Panc1 (cell line): Measurements from ENCODE around the gene TBXT. TPM values are rescaled to one million over a fixed set of nuclear protein-coding genes. Genes with fewer than 3 reads are reported as not detected.

Experiments
- ATAC-seq: fragments of 200-7000 bp; cut with Tn5 transposase; 2 replicates; pipeline ENCODE4 v1.9.1; 2020; ENCODE audit warnings: mild to moderate bottlenecking, moderate library complexity
- BruUV-seq: library from RNA; stranded (reverse); fragments of 400-500 nt; replicated peaks from 2 replicates; lab custom pipeline; 2021; lab: Mats Ljungman, UMichigan
- CTCF ChIA-PET: fragments of 300-600 bp; sonication (Branson Sonifier 250); formaldehyde crosslinking; loops from one replicate; lab custom pipeline; 2022; ENCODE audit warnings: antibody characterized with exemption; lab: Charles Lee
- POLR2A ChIA-PET: fragments of 300-600 bp; sonication (Branson Sonifier 250); formaldehyde crosslinking; loops from one replicate; lab custom pipeline; 2022; ENCODE audit warnings: antibody characterized with exemption; lab: Charles Lee
- DNase-seq: peaks from one replicate; pipeline ENCODE4 v3.0.0-alpha.2; 2010; ENCODE audit warnings: low read depth, low spot score
- H3K27ac ChIP-seq: 2 replicates; pipeline ENCODE4 v1.5.1; 2011; ENCODE audit warnings: mild to moderate bottlenecking, low read length, inconsistent platforms
- H3K27me3 ChIP-seq: fragments of 200-500 bp; sonication (Bioruptor generic); 2 replicates; pipeline ENCODE4 v1.6.0; 2014; ENCODE audit warnings: low read length, inconsistent platforms; ENCODE audit not compliant: control insufficient read depth, insufficient read depth
- H3K36me3 ChIP-seq: fragments of 200-500 bp; sonication (Bioruptor generic); 2 replicates; pipeline ENCODE4 v1.5.1; 2014; ENCODE audit warnings: inconsistent platforms, mild to moderate bottlenecking, low read length, moderate library complexity; ENCODE audit not compliant: control insufficient read depth, insufficient read depth
- H3K4me1 ChIP-seq: 2 replicates; pipeline ENCODE4 v1.5.1; 2011; ENCODE audit warnings: inconsistent platforms, mild to moderate bottlenecking, low read length, moderate library complexity; ENCODE audit not compliant: control insufficient read depth, insufficient read depth
- H3K4me3 ChIP-seq, 2 experiments: 2 replicates each; pipeline ENCODE4 v1.5.1; 2011 to 2012; ENCODE audit warnings: low read depth in 2 of 2, low read length in 2 of 2, mild to moderate bottlenecking in 2 of 2, inconsistent platforms in 1 of 2, moderate library complexity in 1 of 2
- H3K9me3 ChIP-seq: fragments of 200-500 bp; sonication (Bioruptor generic); 2 replicates; pipeline ENCODE4 v1.5.1; 2014; ENCODE audit warnings: low read depth, mild to moderate bottlenecking, inconsistent platforms, low read length, moderate library complexity; ENCODE audit not compliant: control insufficient read depth, insufficient read depth
- POLR2AphosphoS5 ChIP-seq: IDR thresholded peaks from 2 replicates; pipeline ENCODE4 v1.6.1; 2012; ENCODE audit warnings: mild to moderate bottlenecking, low read depth, low read length, moderate library complexity
- REST ChIP-seq, 2 experiments: IDR thresholded peaks; 2 replicates each; pipeline ENCODE4 v1.6.1; 2011 to 2012; ENCODE audit warnings: low read depth in 2 of 2, control low read depth in 1 of 2, low read length in 1 of 2, mild to moderate bottlenecking in 1 of 2, moderate library complexity in 1 of 2; ENCODE audit not compliant: insufficient read depth in 1 of 2
- SIN3A ChIP-seq: IDR thresholded peaks from 2 replicates; pipeline ENCODE4 v1.6.1; 2012; ENCODE audit warnings: low read depth, mild to moderate bottlenecking, low read length, moderate library complexity, borderline replicate concordance; ENCODE audit not compliant: insufficient read depth
- TCF7L2 ChIP-seq: IDR thresholded peaks from 2 replicates; pipeline ENCODE4 v1.6.1; 2011; ENCODE audit warnings: mild to moderate bottlenecking, low read depth, low read length, inconsistent platforms
- in situ Hi-C: cut with HindIII; loops from 2 replicates; pipeline ENCODE4 v1.10.0; 2016; ENCODE audit warnings: low sequenced_read_pairs, low pct_unique_long_range_greater_than_20kb
- intact Hi-C: fragments of 100-400 bp; cut with micrococcal nuclease; formaldehyde crosslinking; loops from one replicate; pipeline ENCODE4 v1.10.0; 2022; ENCODE audit not compliant: unreplicated experiment
- total RNA-seq: library from RNA; stranded (reverse); gene quantifications from one replicate; pipeline ENCODE4 v1.2.1, GENCODE V29; 2021; ENCODE audit not compliant: unreplicated experiment
- TF ChIP-seq, protein P1 (sequence below): fragments of 450-650 bp; IDR thresholded peaks from 2 replicates; pipeline ENCODE4 v1.5.1; 2017; ENCODE audit warnings: mild to moderate bottlenecking

TBXT gene
- total RNA-seq, 1 experiment from 2014 or later, result not detected

DNA sequence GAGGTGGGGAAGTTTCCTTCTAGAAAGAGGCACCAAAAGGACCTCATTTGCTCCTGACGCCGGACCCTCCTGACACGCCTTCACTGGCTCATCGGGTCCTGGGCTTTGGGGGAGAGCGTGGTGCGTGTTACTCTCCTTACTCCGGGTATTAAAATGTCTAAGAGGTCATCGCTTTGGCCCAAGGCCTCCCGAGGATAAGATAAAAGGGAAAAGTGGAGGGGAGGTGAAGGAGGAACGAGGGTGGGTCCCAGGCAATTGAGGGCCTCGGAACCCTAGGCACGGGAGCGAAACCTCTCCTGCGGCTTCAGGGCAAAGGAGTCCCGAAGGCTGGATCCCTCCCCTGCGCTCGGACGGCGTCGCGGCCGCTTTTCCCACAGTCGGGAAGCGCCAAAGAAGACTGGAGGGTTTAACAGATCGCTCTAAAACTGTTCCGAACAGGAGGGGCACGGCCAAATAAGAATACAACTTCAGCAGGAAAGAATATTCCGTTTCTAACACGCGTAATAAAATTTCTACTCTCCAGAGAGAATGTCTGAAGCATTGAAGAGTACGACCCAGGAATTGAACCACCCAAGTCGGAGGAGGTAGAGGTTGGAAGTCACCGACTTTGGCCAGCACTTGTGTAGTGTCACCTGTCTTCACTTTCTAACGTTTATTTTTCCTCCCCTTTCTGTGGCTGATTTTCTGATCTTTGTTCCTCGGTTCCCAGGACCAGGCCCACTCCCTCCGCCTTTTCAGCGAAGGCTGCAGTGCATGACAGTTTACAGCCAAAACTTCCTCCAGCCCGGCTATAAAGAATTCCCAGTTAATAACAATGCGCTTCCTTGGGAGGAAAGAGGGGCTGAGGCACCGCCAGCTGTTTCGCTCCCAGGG lies 2.1 kb upstream of the TBXT start:
- CTCF ChIA-PET, result no interaction called here
- Histone ChIP-seq H3K4me3 (no peak overlapping the region), H3K27me3 (peaks cover 25% of the 10 kb centered on the region), H3K27ac (no peak overlapping the region), H3K36me3 (no peaks in the 10 kb centered on the region), H3K9me3 (no peaks in the 10 kb centered on the region), H3K4me1 (no peaks in the 10 kb centered on the region)
- DNase-seq (no peak), ATAC-seq (no peak)
- POLR2A ChIA-PET, result no interaction called here
- TF ChIP-seq SIN3A (no peak), POLR2AphosphoS5 (no peak), TCF7L2 (no peak), REST (IDR thresholded peaks at IDR 0.05; ENCODE audit: insufficient read depth in 1 of 2, low read depth in 2 of 2, low read length in 1 of 2) (no peak)
- TF ChIP-seq, protein P1, sequence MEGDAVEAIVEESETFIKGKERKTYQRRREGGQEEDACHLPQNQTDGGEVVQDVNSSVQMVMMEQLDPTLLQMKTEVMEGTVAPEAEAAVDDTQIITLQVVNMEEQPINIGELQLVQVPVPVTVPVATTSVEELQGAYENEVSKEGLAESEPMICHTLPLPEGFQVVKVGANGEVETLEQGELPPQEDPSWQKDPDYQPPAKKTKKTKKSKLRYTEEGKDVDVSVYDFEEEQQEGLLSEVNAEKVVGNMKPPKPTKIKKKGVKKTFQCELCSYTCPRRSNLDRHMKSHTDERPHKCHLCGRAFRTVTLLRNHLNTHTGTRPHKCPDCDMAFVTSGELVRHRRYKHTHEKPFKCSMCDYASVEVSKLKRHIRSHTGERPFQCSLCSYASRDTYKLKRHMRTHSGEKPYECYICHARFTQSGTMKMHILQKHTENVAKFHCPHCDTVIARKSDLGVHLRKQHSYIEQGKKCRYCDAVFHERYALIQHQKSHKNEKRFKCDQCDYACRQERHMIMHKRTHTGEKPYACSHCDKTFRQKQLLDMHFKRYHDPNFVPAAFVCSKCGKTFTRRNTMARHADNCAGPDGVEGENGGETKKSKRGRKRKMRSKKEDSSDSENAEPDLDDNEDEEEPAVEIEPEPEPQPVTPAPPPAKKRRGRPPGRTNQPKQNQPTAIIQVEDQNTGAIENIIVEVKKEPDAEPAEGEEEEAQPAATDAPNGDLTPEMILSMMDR, result no peak
- intact Hi-C loops (no loop called here), in situ Hi-C loops (no loop called here)
- no TSS peak for BruUV-seq

- in situ Hi-C loops (no loop called here), intact Hi-C loops (no loop called here)
- Histone ChIP-seq H3K27me3 (peaks cover 29% of the 10 kb centered on the region), H3K4me1 (no peaks in the 10 kb centered on the region), H3K27ac (no peak overlapping the region), H3K9me3 (no peaks in the 10 kb centered on the region), H3K36me3 (no peaks in the 10 kb centered on the region), H3K4me3 (no peak overlapping the region)
- ChIA-PET POLR2A (no interaction called here), CTCF (no interaction called here)
- TF ChIP-seq TCF7L2 (no peak), SIN3A (no peak), POLR2AphosphoS5 (no peak), REST (IDR thresholded peaks at IDR 0.05; ENCODE audit: insufficient read depth in 1 of 2, low read depth in 2 of 2, low read length in 1 of 2) (no peak)
- TF ChIP-seq, protein P1, result no peak
- ATAC-seq (no peak), DNase-seq (no peak)
- no TSS peak for BruUV-seq
Measured at GRCh38 chr6:166168616-166169548, 1.2 kb upstream of the TBXT start.
